Measurements from ENCODE around the gene RASSF6.

DNA sequence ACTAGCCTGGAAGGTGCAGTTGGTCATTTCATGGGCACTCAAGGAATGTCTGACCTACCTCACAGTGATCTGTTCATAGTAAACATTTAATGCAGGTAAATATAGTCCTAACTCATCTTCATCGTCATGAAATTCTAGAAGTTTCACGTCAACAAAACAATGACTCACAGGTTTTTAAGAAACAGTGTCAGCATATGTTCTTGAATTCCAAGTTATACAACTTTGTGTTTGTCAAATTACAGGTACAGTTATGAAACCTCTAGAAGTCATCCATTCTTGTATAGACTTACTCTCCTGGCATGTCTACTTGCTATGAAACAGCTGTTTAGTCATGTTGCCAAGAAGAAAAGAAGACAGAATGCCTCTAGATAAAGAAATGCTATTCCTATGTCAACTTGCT is 92.1 kb downstream of the RASSF6 start:
- TF ChIP-seq GABPA (IDR thresholded peaks at IDR 0.05; ENCODE audit: borderline replicate concordance, insufficient read depth, low read length) (no peak), ZNF274 (IDR thresholded peaks at IDR 0.05; ENCODE audit: borderline replicate concordance, extremely low read depth, low read length) (no peak), BCL11A (IDR thresholded peaks at IDR 0.05; ENCODE audit: low read depth in 2 of 2, low read length in 2 of 2) (no peak), SP1 (IDR thresholded peaks at IDR 0.05; ENCODE audit: low read depth, low read length) (no peak), POLR2A (IDR thresholded peaks at IDR 0.05; ENCODE audit: control extremely low read depth in 1 of 2, low read depth in 2 of 2, low read length in 2 of 2) (no peak), RFX5 (IDR thresholded peaks at IDR 0.05; ENCODE audit: borderline replicate concordance, low read depth, low read length) (no peak), NRF1 (IDR thresholded peaks at IDR 0.05; ENCODE audit: low read depth, low read length) (no peak), TAF1 (IDR thresholded peaks at IDR 0.05; ENCODE audit: low read depth, low read length) (no peak)
- TF ChIP-seq, protein P1, sequence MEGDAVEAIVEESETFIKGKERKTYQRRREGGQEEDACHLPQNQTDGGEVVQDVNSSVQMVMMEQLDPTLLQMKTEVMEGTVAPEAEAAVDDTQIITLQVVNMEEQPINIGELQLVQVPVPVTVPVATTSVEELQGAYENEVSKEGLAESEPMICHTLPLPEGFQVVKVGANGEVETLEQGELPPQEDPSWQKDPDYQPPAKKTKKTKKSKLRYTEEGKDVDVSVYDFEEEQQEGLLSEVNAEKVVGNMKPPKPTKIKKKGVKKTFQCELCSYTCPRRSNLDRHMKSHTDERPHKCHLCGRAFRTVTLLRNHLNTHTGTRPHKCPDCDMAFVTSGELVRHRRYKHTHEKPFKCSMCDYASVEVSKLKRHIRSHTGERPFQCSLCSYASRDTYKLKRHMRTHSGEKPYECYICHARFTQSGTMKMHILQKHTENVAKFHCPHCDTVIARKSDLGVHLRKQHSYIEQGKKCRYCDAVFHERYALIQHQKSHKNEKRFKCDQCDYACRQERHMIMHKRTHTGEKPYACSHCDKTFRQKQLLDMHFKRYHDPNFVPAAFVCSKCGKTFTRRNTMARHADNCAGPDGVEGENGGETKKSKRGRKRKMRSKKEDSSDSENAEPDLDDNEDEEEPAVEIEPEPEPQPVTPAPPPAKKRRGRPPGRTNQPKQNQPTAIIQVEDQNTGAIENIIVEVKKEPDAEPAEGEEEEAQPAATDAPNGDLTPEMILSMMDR (IDR thresholded peaks at IDR 0.05; ENCODE audit: control extremely low read depth in 1 of 3, insufficient read depth in 1 of 3, low read depth in 1 of 3, low read length in 3 of 3), result no peak
- TF ChIP-seq, protein P2, sequence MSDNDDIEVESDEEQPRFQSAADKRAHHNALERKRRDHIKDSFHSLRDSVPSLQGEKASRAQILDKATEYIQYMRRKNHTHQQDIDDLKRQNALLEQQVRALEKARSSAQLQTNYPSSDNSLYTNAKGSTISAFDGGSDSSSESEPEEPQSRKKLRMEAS (IDR thresholded peaks at IDR 0.05), result no peak
- TF ChIP-seq, protein P3, sequence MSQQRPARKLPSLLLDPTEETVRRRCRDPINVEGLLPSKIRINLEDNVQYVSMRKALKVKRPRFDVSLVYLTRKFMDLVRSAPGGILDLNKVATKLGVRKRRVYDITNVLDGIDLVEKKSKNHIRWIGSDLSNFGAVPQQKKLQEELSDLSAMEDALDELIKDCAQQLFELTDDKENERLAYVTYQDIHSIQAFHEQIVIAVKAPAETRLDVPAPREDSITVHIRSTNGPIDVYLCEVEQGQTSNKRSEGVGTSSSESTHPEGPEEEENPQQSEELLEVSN (IDR thresholded peaks at IDR 0.05), result no peak

Measured in H1 (cell line).